Heart left ventricle (tissue), 16 donors: ENCODE results near the gene MYL7. TPM values are rescaled to one million over a fixed set of nuclear protein-coding genes. Genes with fewer than 3 reads are reported as not detected.

Source experiments
- ATAC-seq, 4 donors: fragments of 200-7000 bp; cut with Tn5 transposase; one replicate each; pipeline ENCODE4 v1.9.1; 2020 to 2022; ENCODE audit warnings: moderate library complexity in 4 of 4, mild to moderate bottlenecking in 3 of 4, moderate number of reproducible peaks in 1 of 4
- DNase-seq, 5 donors: peaks; one replicate each; pipeline ENCODE4 v3.0.0-alpha.2; 2020
- H3K27ac ChIP-seq, 12 donors: fragments of 200-600 bp; sonication (generic) in 4 of 12; one replicate each; pipeline versions ENCODE4 v1.5.0 to v1.8.0; 2016 to 2022; ENCODE audit warnings: mild to moderate bottlenecking in 2 of 12
- H3K27me3 ChIP-seq, 9 donors: fragments of 200-600 bp; sonication (generic) in 2 of 9; one replicate each; pipeline versions ENCODE4 v1.5.1 to v1.8.0; 2016 to 2022; ENCODE audit warnings: mild to moderate bottlenecking in 3 of 9
- H3K36me3 ChIP-seq, 9 donors: fragments of 200-600 bp; sonication (generic) in 2 of 9; one replicate each; pipeline versions ENCODE4 v1.5.0 to v1.8.0; 2018 to 2022; ENCODE audit warnings: mild to moderate bottlenecking in 2 of 9
- H3K4me1 ChIP-seq, 12 donors: fragments of 200-600 bp; sonication (generic) in 4 of 12; one replicate each; pipeline versions ENCODE4 v1.5.0 to v1.8.0; 2016 to 2022; ENCODE audit warnings: mild to moderate bottlenecking in 3 of 12
- H3K4me3 ChIP-seq, 12 donors: fragments of 200-600 bp; sonication (generic) in 4 of 12; one replicate each; pipeline versions ENCODE4 v1.5.0 to v1.8.0; 2017 to 2022; ENCODE audit warnings: mild to moderate bottlenecking in 9 of 12, moderate library complexity in 4 of 12
- H3K9me3 ChIP-seq, 12 donors: fragments of 200-600 bp; sonication (generic) in 4 of 12; one replicate each; pipeline versions ENCODE4 v1.5.0 to v1.8.0; 2016 to 2022; ENCODE audit warnings: mild to moderate bottlenecking in 1 of 12
- CTCF ChIP-seq, 12 donors: fragments of 200-600 bp; sonication (generic) in 4 of 12; IDR thresholded peaks; one replicate each; pipeline versions ENCODE4 v1.5.0 to v1.8.0; 2018 to 2022; ENCODE audit warnings: antibody characterized with exemption in 12 of 12, mild to moderate bottlenecking in 5 of 12
- POLR2A ChIP-seq, 2 donors: fragments of 450-650 bp; IDR thresholded peaks; one replicate each; pipeline ENCODE4 v1.6.1; 2017; ENCODE audit warnings: antibody characterized with exemption in 2 of 2, mild to moderate bottlenecking in 2 of 2, moderate library complexity in 2 of 2
- WGBS, 4 donors: extraction: QIAGEN DNeasy Blood & Tissue Kit in 2 of 4; methylation state at CpG; one replicate each; pipeline versions ENCODE4 v1.1.5 to v1.1.7; 2013 to 2018; 5-methylcytosine and 5-hydroxymethylcytosine counted together
- intact Hi-C, 10 donors: fragments of 100-400 bp; cut with DNase I; formaldehyde crosslinking; loops; one replicate each; pipeline versions ENCODE4 v1.11.1 to v1.14.2; 2022
- polyA plus RNA-seq, 2 donors: library from polyadenylated mRNA; stranded (reverse); fragments of 200-250 nt; gene quantifications; one replicate each; pipeline ENCODE4 v1.2.3, GENCODE V29; 2013
- total RNA-seq, 9 donors: library from RNA; depleted of rRNA in 2 of 9; stranded (reverse); fragments of >200 nt in 2 of 9; fragmentation: NEBNext Ultra II Directional in 3 of 9; extraction: Animal tissue kit (Norgen Biotek cat#: 25700) in 3 of 9; gene quantifications; one replicate each; pipeline versions ENCODE4 v1.1.0 to v1.2.4, GENCODE V29; 2016 to 2023
- donor health status: ischemic (EF 13 %, LVEDD 7.1; RV severe dilation, severe dysfunction).
- donor health status: healthy with polysubstance abuse.
- donor health status: DM: no; HTN: yes; CAD: no.
- donor health status: DM: no; HTN: no; CAD: no.
- donor health status: ischemic (EF 25% LVEDD 6.9; RV normal size, moderate dysfunction).
- donor health status: ischemic (EF 25% LVEDD 5.7; RV mildly dilated, moderate dysfunction).
- donor health status: healthy.
- donor health status: DM: yes; HTN: yes; CAD: no.
- donor health status: ischemic (EF 35%, LVEDD 5.7; RV mildly dilated, moderate dysfunction).
- donor health status: nonischemic (EF 11% LVEDD 7.7; RV severe dilation, severe dysfunction).
- donor health status: DM: yes; HTN: yes; CAD: no.
- donor health status: PGD.
- donor health status: ischemic (EF 29% LVEDD 5.4; RV normal size, mild dysfunction).
- donor health status: nonischemic (EF 23%, LVEDD 6.1; RV moderate dilation, normal function).

Gene MYL7
- total and polyA plus RNA-seq, 11 donors: 975 to 4,037 (median 2,357) TPM

GRCh38 chr7:44121761-44122420 lies 19.2 kb downstream of the MYL7 start:
- Histone ChIP-seq H3K27ac (peak overlapping the region in 6 of 12 donors; percentile 81 to 93 (median 90)), H3K9me3 (no peaks in the 10 kb centered on the region), H3K4me3 (no peak overlapping the region), H3K4me1 (peaks cover 0 to 36% (median 18%) of the 10 kb centered on the region in 12 donors), H3K27me3 (no peaks in the 10 kb centered on the region), H3K36me3 (peaks cover 0 to 41% (median 29%) of the 10 kb centered on the region in 9 donors)
- intact Hi-C loops: loop anchor here in 8 of 10 donors (2.0 to 10.0 kb wide), 4 partner anchors 39 to 73 kb away; partner anchors contain the start of gene POLM (in 7 of the 8)
- WGBS, 4 donors: 90 to 92% (median 91%) methylated on average over 12 of the region's 12 CpGs
- ATAC-seq (no peak), DNase-seq (peak in 1 of 5 donors; percentile 25)
- no peak for TF ChIP-seq POLR2A (IDR thresholded peaks at IDR 0.05)
- no peak for TF ChIP-seq CTCF (IDR thresholded peaks at IDR 0.05)

- no peak for ATAC-seq
- DNase-seq: no peak
- H3K36me3 ChIP-seq: peaks cover 0 to 55% (median 44%) of the 10 kb centered on the region in 9 donors
- H3K9me3 ChIP-seq: no peaks in the 10 kb centered on the region
- H3K27ac ChIP-seq: no peak overlapping the region
- no peak for TF ChIP-seq CTCF (IDR thresholded peaks at IDR 0.05)
- no peak for TF ChIP-seq POLR2A (IDR thresholded peaks at IDR 0.05)
- WGBS, 4 donors: 67 to 72% (median 68%) methylated on average over 6 of the region's 6 CpGs
- H3K27me3 ChIP-seq: no peaks in the 10 kb centered on the region
- intact Hi-C loops: loop anchor here in 6 of 10 donors (5.0 to 10.0 kb wide), 3 partner anchors 38 to 74 kb away; partner anchors contain the start of gene POLM (in 4 of the 6)
- peaks cover 0 to 38% (median 19%) of the 10 kb centered on the region in 12 donors for H3K4me1 ChIP-seq
- H3K4me3 ChIP-seq: no peak overlapping the region
Measured at GRCh38 chr7:44120395-44120794, 20.7 kb downstream of the MYL7 start.

- Histone ChIP-seq H3K27me3 (no peaks in the 10 kb centered on the region), H3K4me1 (peaks cover 0 to 43% (median 20%) of the 10 kb centered on the region in 12 donors), H3K9me3 (no peaks in the 10 kb centered on the region), H3K27ac (no peak overlapping the region), H3K36me3 (peaks cover 0 to 60% (median 45%) of the 10 kb centered on the region in 9 donors), H3K4me3 (no peak overlapping the region)
- no peak for ATAC-seq
- DNase-seq: peak in 1 of 5 donors; percentile 21
- WGBS, 4 donors: 65 to 72% (median 67%) methylated on average over 8 of the region's 8 CpGs
- intact Hi-C loops: loop anchor here in 6 of 10 donors (5.0 to 10.0 kb wide), 3 partner anchors 38 to 75 kb away; partner anchors contain the start of gene POLM (in 4 of the 6)
- TF ChIP-seq CTCF (IDR thresholded peaks at IDR 0.05): no peak
- TF ChIP-seq POLR2A (IDR thresholded peaks at IDR 0.05): no peak
Measured at GRCh38 chr7:44119829-44120380, 21.2 kb downstream of the MYL7 start.

GRCh38 chr7:44117801-44118429 lies 23.2 kb downstream of the MYL7 start:
- no peak for ATAC-seq

More at GRCh38 chr7:44117801-44118429, 23.2 kb downstream of the MYL7 start:
- Histone ChIP-seq H3K4me3 (no peak overlapping the region), H3K27ac (no peak overlapping the region), H3K4me1 (peaks cover 0 to 56% (median 24%) of the 10 kb centered on the region in 12 donors), H3K27me3 (no peaks in the 10 kb centered on the region), H3K36me3 (peaks cover 0 to 80% (median 53%) of the 10 kb centered on the region in 9 donors), H3K9me3 (no peaks in the 10 kb centered on the region)
- peak in 2 of 5 donors; percentile 24 to 62 for DNase-seq
- WGBS, 4 donors: 86 to 91% (median 88%) methylated on average over 13 of the region's 13 CpGs
- intact Hi-C loops: no loop called here
- TF ChIP-seq POLR2A (IDR thresholded peaks at IDR 0.05): no peak
- TF ChIP-seq CTCF (IDR thresholded peaks at IDR 0.05): no peak
